Stomach (tissue), 9 donors: ENCODE measurements around the gene HOXA6. TPM values are rescaled to one million over a fixed set of nuclear protein-coding genes. Genes with fewer than 3 reads are reported as not detected.

Source experiments
- DNase-seq, 2 donors: peaks; one replicate each; pipeline versions ENCODE4 v3.0.0 to v3.0.0-alpha.2; 2013 to 2019
- H3K27ac ChIP-seq, 5 donors: fragments of 200-600 bp in 4 of 5; sonication (generic) in 4 of 5; one replicate each; pipeline ENCODE4 v1.5.1; 2013 to 2019; ENCODE audit warnings: mild to moderate bottlenecking in 1 of 5, moderate library complexity in 1 of 5
- H3K27me3 ChIP-seq, 3 donors: fragments of 200-600 bp; sonication (generic); one replicate each; pipeline ENCODE4 v1.5.1; 2017 to 2019; ENCODE audit warnings: mixed run types in 1 of 3
- H3K36me3 ChIP-seq, 4 donors: fragments of 200-600 bp; sonication (generic); 1 replicate in 3 of 4; 2 replicates in 1 of 4; pipeline ENCODE4 v1.5.1; 2016 to 2019
- H3K4me1 ChIP-seq, 4 donors: fragments of 200-600 bp; sonication (generic); one replicate each; pipeline ENCODE4 v1.5.1; 2016 to 2019
- H3K4me3 ChIP-seq, 4 donors: fragments of 200-600 bp; sonication (generic) in 3 of 4; one replicate each; pipeline ENCODE4 v1.5.1; 2016 to 2019; ENCODE audit warnings: mild to moderate bottlenecking in 1 of 4
- H3K9me3 ChIP-seq, 4 donors: fragments of 200-600 bp; sonication (generic); one replicate each; pipeline ENCODE4 v1.5.1; 2016 to 2019
- EP300 ChIP-seq: sonication (generic); formaldehyde crosslinking; IDR thresholded peaks from one replicate; pipeline ENCODE4 v1.6.1; 2017; ENCODE audit warnings: antibody characterized with exemption
- POLR2A ChIP-seq, 4 donors: fragments of 450-650 bp; IDR thresholded peaks; one replicate each; pipeline ENCODE4 v1.6.1; 2016; ENCODE audit warnings: antibody characterized with exemption in 4 of 4, control low read depth in 2 of 4, mild to moderate bottlenecking in 1 of 4, moderate library complexity in 1 of 4
- POLR2AphosphoS5 ChIP-seq, 3 donors: sonication (generic); formaldehyde crosslinking; IDR thresholded peaks; one replicate each; pipeline ENCODE4 v1.6.1; 2016; ENCODE audit warnings: antibody characterized with exemption in 3 of 3
- WGBS, 5 donors: extraction: QIAGEN DNeasy Blood & Tissue Kit in 3 of 5; methylation state at CpG; one replicate each; pipeline versions ENCODE4 v1.1.5 to v1.1.7; 2013 to 2018; 5-methylcytosine and 5-hydroxymethylcytosine counted together
- intact Hi-C: fragments of 100-400 bp; cut with DNase I; formaldehyde crosslinking; loops from one replicate; pipeline ENCODE4 v1.15.1; 2023; ENCODE audit warnings: low total_unique reads
- polyA plus RNA-seq, 3 donors: library from polyadenylated mRNA; stranded (reverse); fragments of 200-250 nt; gene quantifications; one replicate each; pipeline ENCODE4 v1.2.3, GENCODE V29; 2013
- total RNA-seq, 5 donors: library from RNA; depleted of rRNA; stranded (reverse); fragments of >200 nt; gene quantifications; one replicate each; pipeline versions ENCODE4 v1.1.0 to v1.2.3, GENCODE V29; 2014 to 2016
- TF ChIP-seq, protein P1 (sequence below), 7 experiments: fragments of 450-650 bp in 4 of 7; fragments of 200-600 bp in 3 of 7; sonication (generic) in 3 of 7; IDR thresholded peaks; one replicate each; pipeline ENCODE4 v1.5.1; 2016 to 2019; ENCODE audit warnings: antibody characterized with exemption in 7 of 7, control low read depth in 2 of 7, mild to moderate bottlenecking in 1 of 7
- donor health status: healthy with polysubstance abuse.
- donor health status: Bipolar disorder and iron deficiency.
- donor health status: healthy.

HOXA6 gene
- total and polyA plus RNA-seq, 8 donors = 0.81 to 12.7 (median 3.7) TPM; not detected in 5

DNA sequence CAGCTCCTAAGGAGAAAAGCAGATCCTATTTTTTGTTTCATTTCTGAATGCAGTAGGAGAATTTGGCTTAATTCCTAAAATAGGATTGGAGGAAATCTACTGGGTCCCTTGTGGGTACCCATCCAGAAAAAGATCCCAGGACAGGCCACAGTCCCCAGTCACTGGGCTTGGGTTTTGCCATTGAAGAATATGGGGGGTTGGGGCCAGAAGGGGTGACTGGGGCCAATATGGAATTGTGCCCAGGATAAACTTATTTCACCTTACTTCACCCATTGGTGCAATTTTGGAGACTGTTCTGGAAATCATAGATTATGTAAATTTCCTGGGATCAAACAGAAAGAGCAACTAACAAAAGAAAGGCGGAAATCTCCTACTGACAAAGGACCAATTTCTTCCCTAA lies 9.1 kb downstream of the HOXA6 start:
- Histone ChIP-seq H3K27me3 (peaks cover 0 to 92% (median 54%) of the 10 kb centered on the region in 3 donors), H3K4me1 (peaks cover 0 to 54% (median 28%) of the 10 kb centered on the region in 4 donors), H3K27ac (peak overlapping the region in 4 of 5 donors; percentile 93 to 99 (median 95)), H3K9me3 (no peaks in the 10 kb centered on the region), H3K36me3 (peaks cover 0 to 5% (median 0%) of the 10 kb centered on the region in 4 donors), H3K4me3 (peak overlapping the region in 3 of 4 donors; percentile 46 to 67 (median 65))
- 59 to 84% (median 69%) methylated on average over 1 of the region's 1 CpG for WGBS, 5 donors
- no peak for TF ChIP-seq POLR2AphosphoS5 (IDR thresholded peaks at IDR 0.05)
- TF ChIP-seq, protein P1, sequence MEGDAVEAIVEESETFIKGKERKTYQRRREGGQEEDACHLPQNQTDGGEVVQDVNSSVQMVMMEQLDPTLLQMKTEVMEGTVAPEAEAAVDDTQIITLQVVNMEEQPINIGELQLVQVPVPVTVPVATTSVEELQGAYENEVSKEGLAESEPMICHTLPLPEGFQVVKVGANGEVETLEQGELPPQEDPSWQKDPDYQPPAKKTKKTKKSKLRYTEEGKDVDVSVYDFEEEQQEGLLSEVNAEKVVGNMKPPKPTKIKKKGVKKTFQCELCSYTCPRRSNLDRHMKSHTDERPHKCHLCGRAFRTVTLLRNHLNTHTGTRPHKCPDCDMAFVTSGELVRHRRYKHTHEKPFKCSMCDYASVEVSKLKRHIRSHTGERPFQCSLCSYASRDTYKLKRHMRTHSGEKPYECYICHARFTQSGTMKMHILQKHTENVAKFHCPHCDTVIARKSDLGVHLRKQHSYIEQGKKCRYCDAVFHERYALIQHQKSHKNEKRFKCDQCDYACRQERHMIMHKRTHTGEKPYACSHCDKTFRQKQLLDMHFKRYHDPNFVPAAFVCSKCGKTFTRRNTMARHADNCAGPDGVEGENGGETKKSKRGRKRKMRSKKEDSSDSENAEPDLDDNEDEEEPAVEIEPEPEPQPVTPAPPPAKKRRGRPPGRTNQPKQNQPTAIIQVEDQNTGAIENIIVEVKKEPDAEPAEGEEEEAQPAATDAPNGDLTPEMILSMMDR (IDR thresholded peaks at IDR 0.05) = no peak
- intact Hi-C loops = no loop called here
- DNase-seq = no peak

DNA sequence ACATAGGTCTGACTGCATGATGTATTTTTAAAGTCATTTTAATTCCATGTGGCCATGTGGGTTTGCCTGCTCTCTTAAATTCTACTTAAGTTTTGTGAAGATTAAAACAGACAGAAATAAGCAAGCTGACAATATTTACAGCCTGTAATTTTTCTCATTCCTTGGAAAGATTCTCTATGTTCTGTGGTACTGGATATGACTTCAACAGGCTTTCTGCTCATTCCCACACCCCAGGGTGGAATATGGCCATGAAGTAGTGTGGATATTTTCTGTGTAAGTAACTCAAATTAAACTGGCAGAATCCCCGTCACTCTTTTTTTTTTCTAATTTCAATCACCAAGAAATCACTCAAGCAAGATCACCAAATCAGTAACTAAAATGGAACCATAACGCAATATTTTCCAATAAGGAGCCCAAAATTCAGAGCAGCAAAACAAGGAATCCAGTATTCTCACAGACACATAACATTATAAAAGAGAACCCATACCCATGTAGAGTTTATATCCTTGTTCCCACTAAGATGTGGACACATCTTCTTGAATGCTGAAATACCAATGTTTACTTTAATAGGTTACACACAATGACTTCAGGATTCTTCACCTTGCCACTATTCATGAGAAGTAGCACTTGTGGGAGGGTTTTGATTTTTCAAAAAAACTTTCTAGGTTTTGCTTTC lies 9.8 kb downstream of the HOXA6 start:
- no peak overlapping the region for H3K4me3 ChIP-seq
- WGBS, 5 donors = 59 to 88% (median 76%) methylated on average over 2 of the region's 2 CpGs
- no peaks in the 10 kb centered on the region for H3K9me3 ChIP-seq
- no peak for DNase-seq
- H3K36me3 ChIP-seq = peaks cover 0 to 1% (median 0%) of the 10 kb centered on the region in 4 donors
- TF ChIP-seq EP300 (no peak), POLR2AphosphoS5 (IDR thresholded peaks at IDR 0.05) (no peak), POLR2A (IDR thresholded peaks at IDR 0.05) (no peak)
- TF ChIP-seq, protein P1 (IDR thresholded peaks at IDR 0.05) = no peak
- peaks cover 0 to 61% (median 31%) of the 10 kb centered on the region in 4 donors for H3K4me1 ChIP-seq
- peaks cover 0 to 92% (median 49%) of the 10 kb centered on the region in 3 donors for H3K27me3 ChIP-seq
- intact Hi-C loops = no loop called here
- peak overlapping the region in 4 of 5 donors; percentile 93 to 99 (median 95) for H3K27ac ChIP-seq

DNA sequence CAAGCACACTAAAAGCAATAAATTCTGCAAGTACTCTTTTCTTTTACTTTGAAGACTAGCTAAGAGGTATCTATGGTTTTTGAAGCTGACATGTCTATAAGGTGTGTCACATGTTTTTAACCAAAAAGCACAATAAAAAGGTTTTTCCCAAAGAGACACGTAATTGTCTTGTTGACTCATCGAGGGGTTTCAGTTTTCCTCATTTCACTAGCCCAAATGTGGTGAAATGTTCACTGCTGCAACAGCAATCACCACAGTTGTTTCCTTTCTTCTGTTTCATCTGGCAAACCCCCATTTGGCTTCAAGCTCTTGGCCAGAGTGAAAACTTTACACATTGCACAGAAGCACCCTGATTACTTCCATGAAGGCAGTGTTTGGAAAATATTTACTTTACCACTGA lies 13.2 kb downstream of the HOXA6 start:
- Histone ChIP-seq H3K27me3 (peaks cover 0 to 99% (median 52%) of the 10 kb centered on the region in 3 donors), H3K27ac (peak overlapping the region in 4 of 5 donors; percentile 39 to 99 (median 95)), H3K4me1 (peaks cover 0 to 80% (median 38%) of the 10 kb centered on the region in 4 donors), H3K4me3 (no peak overlapping the region), H3K9me3 (no peaks in the 10 kb centered on the region), H3K36me3 (no peaks in the 10 kb centered on the region)
- peak; percentile 29 to 49 (median 46) for TF ChIP-seq POLR2AphosphoS5 (IDR thresholded peaks at IDR 0.05)
- no peak for TF ChIP-seq EP300
- WGBS, 5 donors = 30 to 67% (median 48%) methylated on average over 2 of the region's 2 CpGs
- intact Hi-C loops = no loop called here
- peak in 1 of 2 donors; percentile 82 for DNase-seq

DNA sequence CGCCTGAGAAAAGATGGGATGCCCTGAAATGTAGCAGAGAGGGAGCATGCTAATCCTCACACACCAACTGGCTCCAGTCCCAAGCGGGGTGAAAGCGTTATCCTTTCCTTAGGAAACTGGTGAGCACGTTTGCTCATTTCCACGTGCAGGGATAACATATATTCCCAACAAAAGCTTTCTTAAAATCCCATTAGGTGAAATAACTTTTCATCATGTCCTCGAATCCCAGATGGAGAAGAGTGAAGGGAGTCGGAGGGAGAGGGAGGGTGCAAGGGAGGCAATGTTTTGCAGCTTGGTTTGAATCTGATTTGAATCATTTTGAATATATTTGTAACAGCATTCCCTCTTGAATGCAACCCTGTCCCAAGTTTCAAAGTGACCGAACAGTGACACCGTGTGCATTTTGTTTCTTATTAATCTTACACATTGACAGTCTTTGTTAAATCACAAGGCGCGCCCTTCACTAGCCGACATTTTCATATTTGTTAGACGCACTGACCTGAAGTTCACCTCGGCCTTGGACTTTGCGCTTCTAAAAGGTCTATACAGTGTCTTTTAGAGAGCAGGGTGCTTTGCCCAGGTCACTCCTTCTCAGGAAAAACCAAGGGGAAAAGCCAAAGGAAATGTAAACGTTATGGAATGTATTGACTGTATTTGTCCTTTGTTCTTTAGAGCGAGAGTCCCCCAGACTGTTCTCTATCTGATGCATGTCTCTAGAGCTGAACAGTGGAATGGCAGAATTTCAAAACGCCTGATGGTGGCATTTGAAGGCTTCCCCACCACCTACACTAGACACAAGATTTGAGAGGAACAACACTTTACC lies 14.0 kb downstream of the HOXA6 start:
- TF ChIP-seq EP300 (no peak), POLR2AphosphoS5 (IDR thresholded peaks at IDR 0.05) (no peak), POLR2A (IDR thresholded peaks at IDR 0.05) (no peak)
- TF ChIP-seq, protein P1 (IDR thresholded peaks at IDR 0.05) = no peak
- 36 to 58% (median 47%) methylated on average over 18 of the region's 18 CpGs for WGBS, 5 donors
- H3K9me3 ChIP-seq = no peaks in the 10 kb centered on the region
- H3K27me3 ChIP-seq = peaks cover 0 to 99% (median 56%) of the 10 kb centered on the region in 3 donors
- intact Hi-C loops = no loop called here
- peak overlapping the region in 4 of 5 donors; percentile 45 to 99 (median 95) for H3K27ac ChIP-seq
- H3K4me3 ChIP-seq = no peak overlapping the region
- peak in 1 of 2 donors; percentile 64 for DNase-seq
- no peaks in the 10 kb centered on the region for H3K36me3 ChIP-seq
- H3K4me1 ChIP-seq = peaks cover 0 to 82% (median 40%) of the 10 kb centered on the region in 4 donors
